Measurements from ENCODE around the gene ACVRL1. TPM values are rescaled to one million over a fixed set of nuclear protein-coding genes. Genes with fewer than 3 reads are reported as not detected.

ACVRL1 gene
- total RNA-seq (10 to 100 TPM; 53.6 to 96.9 TPM), polyA plus RNA-seq (10 to 100 TPM in 1 of 2 donors, 1 to 10 TPM in 1; 3.4 to 13.5 TPM)
- long read RNA-seq, donor 1, full-length matches to known transcripts, result 13 of 43 reads
- long read RNA-seq, donor 1, partial matches to known transcripts, result 3 of 43 reads
- long read RNA-seq, donor 1, other reads (novel, unspliced or antisense), result 27 of 43 reads
- long read RNA-seq, donor 2, partial matches to known transcripts, result 9 of 17 reads
- long read RNA-seq, donor 2, other reads (novel, unspliced or antisense), result 6 of 17 reads

DNA sequence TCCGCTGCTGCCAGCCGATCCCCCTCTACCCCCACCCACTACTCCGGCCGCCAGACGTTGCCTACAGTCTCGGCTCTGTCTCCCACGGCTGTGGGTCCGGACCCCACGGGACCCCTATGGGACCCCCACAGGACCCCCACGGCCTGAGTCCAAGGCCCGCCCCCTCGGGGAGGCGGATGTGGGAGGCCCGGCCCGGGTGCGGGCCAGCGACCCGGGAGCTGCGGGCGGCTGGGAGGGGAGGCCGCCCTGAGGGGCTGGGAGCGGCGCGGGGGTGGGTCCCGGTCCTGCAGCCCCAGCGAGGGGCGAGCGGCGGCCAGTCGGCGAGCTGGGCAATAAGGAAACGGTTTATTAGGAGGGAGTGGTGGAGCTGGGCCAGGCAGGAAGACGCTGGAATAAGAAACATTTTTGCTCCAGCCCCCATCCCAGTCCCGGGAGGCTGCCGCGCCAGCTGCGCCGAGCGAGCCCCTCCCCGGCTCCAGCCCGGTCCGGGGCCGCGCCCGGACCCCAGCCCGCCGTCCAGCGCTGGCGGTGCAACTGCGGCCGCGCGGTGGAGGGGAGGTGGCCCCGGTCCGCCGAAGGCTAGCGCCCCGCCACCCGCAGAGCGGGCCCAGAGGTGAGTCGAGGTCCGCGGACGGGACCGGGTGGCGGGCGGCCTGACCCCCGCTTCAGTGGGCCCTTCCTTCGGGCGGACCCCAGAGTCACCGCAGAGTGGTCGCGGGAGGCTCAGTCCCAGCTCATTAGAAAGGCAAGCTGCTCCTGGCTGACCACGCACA lies at the start of gene ACVRL1:
ACVRL1 (plus strand) TSS at position 422 of the 773 bp plus-strand sequence. CDS start 4,971 bp downstream, outside the sequence.
- no peak within 1 kb of the TSS for H3K27ac ChIP-seq (ENCODE audit: low read depth in 1 of 2, low read length in 2 of 2)
- H3K9me3 ChIP-seq (ENCODE audit: control insufficient read depth, low read length), result no peaks in the 10 kb centered on the region
- WGBS, 2 donors, result 7% methylated on average over 66 to 74 of the region's 74 CpGs
- intact Hi-C loops (cut with DNase I), result no loop called here
- no peaks in the 10 kb centered on the region for H3K27me3 ChIP-seq (ENCODE audit: control insufficient read depth in 1 of 2, insufficient read depth in 2 of 2, low read length in 1 of 2)
- ATAC-seq (ENCODE audit: low FRiP score), result peak; percentile 10
- H3K4me1 ChIP-seq (ENCODE audit: control insufficient read depth in 1 of 2, insufficient read depth in 2 of 2, low read length in 2 of 2), result no peaks in the 10 kb centered on the region
- peak in 1 of 2 donors; percentile 76 for DNase-seq
- peak within 1 kb of the TSS; percentile 11 to 42 for H3K4me3 ChIP-seq (ENCODE audit: low read length in 2 of 2)
- H3K36me3 ChIP-seq (ENCODE audit: control insufficient read depth in 1 of 2, insufficient read depth in 2 of 2, low read length in 1 of 2), result no peaks in the 10 kb centered on the region

GRCh38 chr12:51860986-51861385 lies 46.3 kb upstream of the ACVRL1 start:
- H3K4me1 ChIP-seq (ENCODE audit: control insufficient read depth in 1 of 2, insufficient read depth in 2 of 2, low read length in 2 of 2), result no peaks in the 10 kb centered on the region
- DNase-seq (peak; percentile 6 to 54), ATAC-seq (ENCODE audit: low FRiP score) (no peak)
- intact Hi-C loops (cut with DNase I), result no loop called here
- 96 to 98% methylated on average over 3 of the region's 3 CpGs for WGBS, 2 donors
- H3K4me3 ChIP-seq (ENCODE audit: low read length in 2 of 2), result no peak overlapping the region
- H3K27ac ChIP-seq (ENCODE audit: low read depth in 1 of 2, low read length in 2 of 2), result no peak overlapping the region
- no peaks in the 10 kb centered on the region for H3K36me3 ChIP-seq (ENCODE audit: control insufficient read depth in 1 of 2, insufficient read depth in 2 of 2, low read length in 1 of 2)
- no peaks in the 10 kb centered on the region for H3K9me3 ChIP-seq (ENCODE audit: control insufficient read depth, low read length)
- no peaks in the 10 kb centered on the region for H3K27me3 ChIP-seq (ENCODE audit: control insufficient read depth in 1 of 2, insufficient read depth in 2 of 2, low read length in 1 of 2)

DNA sequence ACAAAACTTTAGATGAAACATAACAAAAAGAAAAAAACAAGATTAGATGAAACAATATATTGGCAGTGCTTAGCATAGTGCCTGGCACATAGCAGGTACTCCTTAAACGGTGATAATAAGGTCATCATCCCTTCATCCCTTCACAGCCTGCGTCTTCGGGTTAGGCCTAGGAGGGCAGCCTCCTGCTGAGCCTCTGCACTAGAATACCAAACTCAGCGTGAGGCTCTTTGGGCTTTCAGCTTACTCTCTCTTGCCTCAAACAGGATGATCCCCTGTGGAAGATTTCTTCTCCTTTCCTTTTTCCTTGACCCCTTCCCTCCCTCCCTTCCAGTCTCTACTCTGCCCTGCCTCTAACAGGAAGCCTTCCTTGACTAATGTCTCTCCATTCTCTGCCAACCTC lies 44.4 kb upstream of the ACVRL1 start:
- 91 to 93% methylated on average over 4 of the region's 4 CpGs for WGBS, 2 donors
- intact Hi-C loops (cut with DNase I), result no loop called here
- Histone ChIP-seq H3K4me1 (ENCODE audit: control insufficient read depth in 1 of 2, insufficient read depth in 2 of 2, low read length in 2 of 2) (no peaks in the 10 kb centered on the region), H3K27me3 (ENCODE audit: control insufficient read depth in 1 of 2, insufficient read depth in 2 of 2, low read length in 1 of 2) (no peaks in the 10 kb centered on the region), H3K4me3 (ENCODE audit: low read length in 2 of 2) (no peak overlapping the region), H3K9me3 (ENCODE audit: control insufficient read depth, low read length) (no peaks in the 10 kb centered on the region), H3K36me3 (ENCODE audit: control insufficient read depth in 1 of 2, insufficient read depth in 2 of 2, low read length in 1 of 2) (no peaks in the 10 kb centered on the region), H3K27ac (ENCODE audit: low read depth in 1 of 2, low read length in 2 of 2) (no peak overlapping the region)
- ATAC-seq (ENCODE audit: low FRiP score) (no peak), DNase-seq (peak; percentile 17)

- H3K9me3 ChIP-seq (ENCODE audit: control insufficient read depth, low read length), result no peaks in the 10 kb centered on the region
- peak; percentile 8 for ATAC-seq (ENCODE audit: low FRiP score)
- intact Hi-C loops (cut with DNase I), result no loop called here
- WGBS, 2 donors, result 51% methylated on average over 17 of the region's 17 CpGs
- DNase-seq, result peak; percentile 42 to 56
- no peak overlapping the region for H3K27ac ChIP-seq (ENCODE audit: low read depth in 1 of 2, low read length in 2 of 2)
- no peaks in the 10 kb centered on the region for H3K36me3 ChIP-seq (ENCODE audit: control insufficient read depth in 1 of 2, insufficient read depth in 2 of 2, low read length in 1 of 2)
- H3K27me3 ChIP-seq (ENCODE audit: control insufficient read depth in 1 of 2, insufficient read depth in 2 of 2, low read length in 1 of 2), result no peaks in the 10 kb centered on the region
- H3K4me1 ChIP-seq (ENCODE audit: control insufficient read depth in 1 of 2, insufficient read depth in 2 of 2, low read length in 2 of 2), result no peaks in the 10 kb centered on the region
- H3K4me3 ChIP-seq (ENCODE audit: low read length in 2 of 2), result no peak overlapping the region
Observed at GRCh38 chr12:51863363-51863932, 43.9 kb upstream of the ACVRL1 start.

DNA sequence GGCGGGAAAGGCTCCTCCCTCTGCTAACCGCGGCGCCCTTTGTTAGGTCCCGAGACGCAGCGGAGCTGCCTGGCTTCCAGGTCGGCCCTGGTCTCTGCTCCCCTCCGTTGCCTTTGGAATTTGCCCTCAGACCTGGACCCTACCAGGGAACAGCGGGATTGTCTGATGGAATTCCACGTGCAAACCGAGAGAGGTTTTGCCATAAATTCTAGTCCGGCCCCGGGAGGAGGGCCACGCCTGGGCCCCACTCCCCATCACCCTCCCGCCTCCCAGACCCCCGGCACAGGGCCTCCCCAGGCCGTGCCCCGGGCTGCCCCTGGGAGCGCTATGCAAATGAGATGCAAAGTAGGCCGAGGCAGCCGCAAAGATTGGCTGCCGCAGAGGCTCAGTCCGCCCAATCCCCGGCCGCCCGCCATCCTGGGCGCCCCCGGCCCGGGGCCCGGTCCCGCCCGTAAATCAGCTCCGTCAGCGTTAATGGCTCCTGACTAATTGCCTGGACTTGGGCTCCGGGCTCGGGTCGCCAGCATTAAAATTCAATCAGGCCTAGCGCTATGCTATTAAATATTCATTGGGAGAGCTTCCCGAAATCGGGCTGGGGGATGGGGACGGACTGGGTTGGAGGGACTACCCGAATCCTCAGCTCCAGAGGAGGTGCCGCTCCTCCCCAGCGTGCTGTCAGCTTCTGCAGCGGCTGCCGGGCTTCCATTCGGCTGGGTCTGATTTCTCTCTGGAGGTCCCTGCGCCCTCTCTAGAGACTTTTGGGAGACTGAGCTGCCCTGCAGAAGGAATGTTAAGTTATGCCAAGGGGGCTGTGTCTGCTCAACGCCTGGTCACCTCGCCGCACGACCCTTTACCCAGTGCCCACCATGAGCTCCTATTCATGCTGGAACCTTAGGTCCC lies 43.1 kb upstream of the ACVRL1 start:
- H3K4me3 ChIP-seq (ENCODE audit: low read length in 2 of 2), result peak overlapping the region in 1 of 2 donors; percentile 31
- no peaks in the 10 kb centered on the region for H3K4me1 ChIP-seq (ENCODE audit: control insufficient read depth in 1 of 2, insufficient read depth in 2 of 2, low read length in 2 of 2)
- no peaks in the 10 kb centered on the region for H3K9me3 ChIP-seq (ENCODE audit: control insufficient read depth, low read length)
- peak; percentile 46 to 77 for DNase-seq
- WGBS, 2 donors, result 6% methylated on average over 53 of the region's 53 CpGs
- no peaks in the 10 kb centered on the region for H3K27me3 ChIP-seq (ENCODE audit: control insufficient read depth in 1 of 2, insufficient read depth in 2 of 2, low read length in 1 of 2)
- intact Hi-C loops (cut with DNase I), result no loop called here
- peak; percentile 37 for ATAC-seq (ENCODE audit: low FRiP score)
- no peaks in the 10 kb centered on the region for H3K36me3 ChIP-seq (ENCODE audit: control insufficient read depth in 1 of 2, insufficient read depth in 2 of 2, low read length in 1 of 2)
- no peak overlapping the region for H3K27ac ChIP-seq (ENCODE audit: low read depth in 1 of 2, low read length in 2 of 2)

- Histone ChIP-seq H3K4me1 (ENCODE audit: control insufficient read depth in 1 of 2, insufficient read depth in 2 of 2, low read length in 2 of 2) (no peaks in the 10 kb centered on the region), H3K9me3 (ENCODE audit: control insufficient read depth, low read length) (no peaks in the 10 kb centered on the region), H3K27ac (ENCODE audit: low read depth in 1 of 2, low read length in 2 of 2) (no peak overlapping the region), H3K4me3 (ENCODE audit: low read length in 2 of 2) (no peak overlapping the region), H3K36me3 (ENCODE audit: control insufficient read depth in 1 of 2, insufficient read depth in 2 of 2, low read length in 1 of 2) (no peaks in the 10 kb centered on the region), H3K27me3 (ENCODE audit: control insufficient read depth in 1 of 2, insufficient read depth in 2 of 2, low read length in 1 of 2) (no peaks in the 10 kb centered on the region)
- WGBS, 2 donors, result 78 to 79% methylated on average over 12 of the region's 12 CpGs
- ATAC-seq (ENCODE audit: low FRiP score) (no peak), DNase-seq (peak in 1 of 2 donors; percentile 64)
- intact Hi-C loops (cut with DNase I), result no loop called here
Observed at GRCh38 chr12:51864833-51865670, 42.3 kb upstream of the ACVRL1 start.

DNA sequence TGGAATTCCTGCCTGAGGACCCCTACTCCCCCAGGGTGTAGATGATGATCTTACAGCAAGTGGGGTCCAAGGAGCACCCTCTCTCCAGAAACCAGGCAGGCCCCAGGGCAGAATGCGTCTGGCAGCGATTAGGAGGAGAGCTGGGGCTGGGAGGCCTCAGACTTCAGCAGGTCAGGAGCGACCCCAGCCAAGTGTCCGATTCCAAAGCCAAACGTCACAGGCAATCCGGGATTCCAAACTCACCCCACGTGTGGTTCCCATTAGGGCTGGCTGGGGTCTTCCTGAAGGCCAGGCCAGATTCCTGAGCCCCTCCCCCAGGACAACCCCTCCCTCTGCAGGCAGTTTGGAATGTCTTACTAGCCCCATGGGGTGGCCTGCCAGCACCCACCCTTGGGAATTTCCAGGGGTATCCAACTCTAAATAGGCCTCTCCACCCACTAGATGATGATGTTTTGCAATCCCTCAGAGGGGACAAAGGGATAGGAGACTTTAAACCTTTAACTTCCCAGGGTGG lies 41.5 kb upstream of the ACVRL1 start:
- intact Hi-C loops (cut with DNase I), result no loop called here

More for the DNA sequence above, 41.5 kb upstream of the ACVRL1 start:
- Histone ChIP-seq H3K36me3 (ENCODE audit: control insufficient read depth in 1 of 2, insufficient read depth in 2 of 2, low read length in 1 of 2) (no peaks in the 10 kb centered on the region), H3K4me3 (ENCODE audit: low read length in 2 of 2) (no peak overlapping the region), H3K9me3 (ENCODE audit: control insufficient read depth, low read length) (no peaks in the 10 kb centered on the region), H3K27me3 (ENCODE audit: control insufficient read depth in 1 of 2, insufficient read depth in 2 of 2, low read length in 1 of 2) (no peaks in the 10 kb centered on the region), H3K27ac (ENCODE audit: low read depth in 1 of 2, low read length in 2 of 2) (no peak overlapping the region), H3K4me1 (ENCODE audit: control insufficient read depth in 1 of 2, insufficient read depth in 2 of 2, low read length in 2 of 2) (no peaks in the 10 kb centered on the region)
- ATAC-seq (ENCODE audit: low FRiP score) (no peak), DNase-seq (peak in 1 of 2 donors; percentile 51)
- WGBS, 2 donors, result 90 to 92% methylated on average over 7 of the region's 7 CpGs

Measured in aorta (tissue), 5 donors.